Measurements from ENCODE around the gene FAM151A.

DNA sequence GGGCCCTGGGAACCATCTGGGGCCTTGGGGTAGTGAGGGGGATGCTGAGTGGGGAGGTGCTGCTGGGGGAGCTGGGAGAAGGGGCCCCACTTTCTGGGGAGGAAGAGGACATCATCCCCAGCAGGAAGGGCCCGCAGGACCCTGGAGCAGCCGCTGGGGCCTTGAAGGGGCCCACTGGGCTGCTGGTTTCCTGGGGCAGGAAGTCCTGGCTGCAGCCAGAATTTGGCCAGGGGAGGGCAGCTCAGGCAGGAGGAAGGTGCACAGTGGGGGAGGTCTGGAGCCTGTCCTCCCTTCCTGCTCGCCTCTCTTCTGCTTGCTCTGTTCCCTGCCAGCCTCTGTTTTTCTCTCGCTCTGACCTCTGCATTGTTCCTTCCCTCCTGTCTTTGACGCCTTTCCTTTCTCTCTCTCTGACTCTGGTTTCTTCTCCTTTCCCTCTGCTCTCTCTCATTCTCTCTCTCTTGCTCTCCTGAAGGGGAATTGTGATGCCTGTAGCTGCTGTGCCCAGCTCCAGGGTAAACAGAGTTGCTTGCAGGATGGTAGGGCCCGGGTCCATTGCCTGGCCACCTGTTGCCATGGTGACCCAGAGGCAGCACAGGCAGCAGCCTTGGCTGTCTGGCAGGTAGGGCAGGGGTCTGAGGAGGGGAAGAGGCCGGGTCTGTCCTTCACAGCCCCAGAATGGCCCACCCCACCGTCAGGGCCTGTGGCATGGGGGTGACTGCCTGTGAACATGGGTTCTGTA lies 51.4 kb downstream of the FAM151A start:
- TF ChIP-seq CTCF (conservative IDR thresholded peaks at IDR 0.05; ENCODE audit: low read depth in 2 of 2) (peak in 1 of 2 experiments; percentile 24; a peak in 1 of 4 replicates), POLR2AphosphoS5 (IDR thresholded peaks at IDR 0.05; ENCODE audit: low read depth) (no peak)

Data from GM23338 (cell line).